Right cardiac atrium (tissue), 5 donors: Measurements from ENCODE around the gene ACTR8. TPM values are rescaled to one million over a fixed set of nuclear protein-coding genes. Genes with fewer than 3 reads are reported as not detected.

Experiments
- ATAC-seq, 2 donors: fragments of 200-7000 bp; cut with Tn5 transposase; one replicate each; pipeline versions ENCODE4 v1.8.0 to v1.9.1; 2020; ENCODE audit warnings: moderate library complexity in 2 of 2, mild to moderate bottlenecking in 1 of 2
- DNase-seq, 3 donors: peaks; one replicate each; pipeline ENCODE4 v3.0.0-alpha.2; 2020
- H3K27ac ChIP-seq: one replicate; pipeline ENCODE4 v1.5.1; 2013; ENCODE audit warnings: mild to moderate bottlenecking, low read length, control low read depth, moderate library complexity
- H3K27me3 ChIP-seq: one replicate; pipeline ENCODE4 v1.6.1; 2013; ENCODE audit not compliant: control insufficient read depth, insufficient read depth
- H3K4me1 ChIP-seq: one replicate; pipeline ENCODE4 v1.6.1; 2013; ENCODE audit warnings: low read length; ENCODE audit not compliant: control insufficient read depth, insufficient read depth
- H3K4me3 ChIP-seq: one replicate; pipeline ENCODE4 v1.5.1; 2013; ENCODE audit warnings: low read length, control low read depth
- H3K9me3 ChIP-seq: one replicate; pipeline ENCODE4 v1.6.1; 2013; ENCODE audit warnings: low read length; ENCODE audit not compliant: control insufficient read depth
- WGBS: extraction: QIAGEN DNeasy Blood & Tissue Kit; methylation state at CpG from one replicate; pipeline ENCODE4 v1.1.7; 2013; 5-methylcytosine and 5-hydroxymethylcytosine counted together
- intact Hi-C, 4 donors: fragments of 100-400 bp; cut with DNase I; formaldehyde crosslinking; loops; one replicate each; pipeline versions ENCODE4 v1.11.0 to v1.14.0; 2022 to 2023
- polyA plus RNA-seq: library from polyadenylated mRNA; stranded (reverse); fragments of 200-250 nt; gene quantifications from one replicate; pipeline ENCODE4 v1.2.3, GENCODE V29; 2013
- total RNA-seq, 4 donors: library from RNA; stranded (reverse); fragmentation: NEBNext Ultra II Directional; extraction: Animal tissue kit (Norgen Biotek cat#: 25700); gene quantifications; one replicate each; pipeline ENCODE4 v1.2.1, GENCODE V29; 2021
- donor health status: healthy with polysubstance abuse.
- donor health status: DM: no; HTN: yes; CAD: no.
- donor health status: DM: no; HTN: no; CAD: no.
- donor health status: DM: no; HTN: yes; CAD: no; lungs with severe emphysema.
- donor health status: DM: yes; HTN: yes; CAD: no.

The ACTR8 gene
- total and polyA plus RNA-seq, 5 donors: 13.4 to 47.9 (median 33.6) TPM

DNA sequence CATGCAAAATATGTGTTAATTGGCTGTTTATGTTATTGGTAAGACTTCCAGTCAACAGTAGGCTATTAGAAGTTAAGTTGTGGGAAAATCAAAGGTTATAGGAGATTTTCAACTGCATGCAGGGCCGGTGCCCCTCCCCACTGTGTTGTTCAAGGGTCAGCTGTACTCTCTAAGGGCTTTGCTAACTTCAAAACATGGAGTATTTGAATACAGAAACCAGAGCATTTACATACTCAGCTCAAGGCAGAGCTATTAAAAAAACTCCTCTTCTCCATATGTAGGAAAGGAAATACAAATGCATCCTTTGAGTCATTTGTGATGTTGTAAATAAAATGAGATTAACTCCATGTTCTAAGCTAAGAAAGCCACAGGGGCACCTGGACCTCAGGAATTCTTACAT, 18.8 kb downstream of the ACTR8 start:
- Histone ChIP-seq H3K27me3 (no peaks in the 10 kb centered on the region), H3K4me3 (no peak overlapping the region), H3K27ac (no peak overlapping the region), H3K9me3 (no peaks in the 10 kb centered on the region), H3K4me1 (no peaks in the 10 kb centered on the region)
- intact Hi-C loops: no loop called here
- no peak for ATAC-seq
- DNase-seq: no peak
- WGBS: 97% methylated on average over 1 of the region's 1 CpG

DNA sequence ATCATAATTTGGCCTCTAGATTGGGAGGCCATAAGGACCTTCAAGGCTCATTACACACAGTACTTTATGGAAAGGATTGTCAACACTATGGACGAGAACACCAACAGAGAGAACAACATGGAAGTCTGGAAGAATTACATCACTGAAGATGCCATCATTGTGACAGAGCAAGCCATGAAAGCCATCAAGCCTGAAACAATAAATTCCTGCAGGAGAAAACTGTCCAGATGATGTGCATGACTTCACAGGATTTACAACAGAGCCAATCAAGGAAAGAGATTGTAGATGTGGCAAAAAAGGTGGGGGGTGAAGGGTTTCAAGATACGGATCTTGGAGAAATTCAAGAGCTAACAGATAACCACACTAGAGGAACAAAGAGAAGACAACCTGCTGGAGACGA, 19.7 kb downstream of the ACTR8 start:
- ATAC-seq (no peak), DNase-seq (no peak)
- no peaks in the 10 kb centered on the region for H3K27me3 ChIP-seq
- H3K9me3 ChIP-seq: no peaks in the 10 kb centered on the region
- H3K27ac ChIP-seq: no peak overlapping the region
- H3K4me3 ChIP-seq: no peak overlapping the region
- 84% methylated on average over 3 of the region's 3 CpGs for WGBS
- intact Hi-C loops: no loop called here
- H3K4me1 ChIP-seq: no peaks in the 10 kb centered on the region

DNA sequence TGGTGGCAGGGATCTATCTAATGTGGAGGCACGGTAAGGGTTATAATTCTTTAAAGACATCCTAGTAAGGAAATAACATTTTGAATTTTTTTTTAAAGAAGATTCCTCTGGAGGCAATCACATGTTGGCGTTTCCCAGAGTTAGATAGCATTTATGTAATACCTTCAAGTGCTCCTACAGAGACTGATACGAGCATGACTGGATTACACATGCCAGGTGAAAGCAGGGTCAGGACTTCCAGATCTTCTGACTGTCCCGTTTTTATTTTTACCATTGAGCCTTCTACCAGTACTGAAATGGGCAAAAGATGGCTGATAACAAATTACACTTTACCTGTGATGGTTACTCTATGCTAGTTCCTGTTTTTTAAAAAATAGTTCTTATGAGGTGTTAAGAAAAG, 21.8 kb downstream of the ACTR8 start:
- ATAC-seq (no peak), DNase-seq (no peak)
- H3K9me3 ChIP-seq: no peaks in the 10 kb centered on the region
- no peaks in the 10 kb centered on the region for H3K27me3 ChIP-seq
- intact Hi-C loops: no loop called here
- H3K4me1 ChIP-seq: no peaks in the 10 kb centered on the region
- WGBS: 69% methylated on average over 4 of the region's 4 CpGs
- no peak overlapping the region for H3K4me3 ChIP-seq
- no peak overlapping the region for H3K27ac ChIP-seq

DNA sequence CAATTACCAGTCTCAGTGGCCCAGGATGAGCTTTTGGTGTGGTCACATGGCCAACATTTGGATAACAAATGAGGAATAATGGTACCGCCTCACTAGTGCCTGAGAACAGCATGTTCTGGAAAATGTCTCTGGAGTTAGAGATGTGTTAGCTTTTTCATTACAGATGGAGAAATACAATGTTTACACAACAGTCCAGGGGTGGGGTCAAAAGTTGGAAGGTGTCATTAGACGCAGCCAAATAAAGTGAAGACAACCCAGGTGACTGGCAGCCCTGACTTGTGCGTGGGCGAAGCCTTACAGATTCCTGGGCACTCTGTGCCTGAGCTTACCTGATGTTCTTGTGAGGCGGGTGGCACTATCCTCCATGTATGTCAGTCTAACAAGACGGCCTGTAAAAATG, 22.8 kb downstream of the ACTR8 start:
- DNase-seq: no peak
- peak in 1 of 2 donors; percentile 31 for ATAC-seq

DNA sequence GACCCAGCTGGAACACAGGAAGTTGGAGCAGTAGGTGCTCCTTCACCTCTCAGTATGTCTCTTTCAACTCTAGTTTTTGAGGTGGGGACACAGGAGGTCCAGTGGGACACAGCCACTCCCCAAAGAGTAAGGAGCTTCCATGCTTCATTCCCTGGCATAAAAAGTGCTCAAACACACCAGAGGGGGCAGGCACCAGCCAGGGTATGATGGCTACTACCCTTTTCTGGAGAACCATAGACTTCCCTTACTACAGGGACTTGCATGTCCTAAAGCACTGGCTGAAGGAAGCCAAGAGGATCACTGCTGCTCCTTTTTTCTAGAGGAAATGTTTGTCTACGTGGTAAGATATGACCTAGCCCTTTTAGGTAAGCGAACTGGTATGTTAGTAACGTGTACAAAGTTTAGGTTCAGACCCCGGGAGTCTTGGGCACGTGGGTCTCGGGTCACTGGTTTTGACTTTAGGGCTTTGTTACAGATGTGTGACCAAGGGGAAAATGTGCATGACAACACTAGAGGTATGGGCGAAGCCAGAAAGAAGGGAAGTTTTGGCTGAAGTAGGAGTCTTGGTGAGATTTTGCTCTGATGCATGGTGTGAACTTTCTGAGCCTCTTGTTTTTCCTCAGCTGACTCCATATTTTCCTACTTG, 23.7 kb downstream of the ACTR8 start:
- Histone ChIP-seq H3K4me3 (no peak overlapping the region), H3K27ac (no peak overlapping the region), H3K27me3 (no peaks in the 10 kb centered on the region), H3K9me3 (no peaks in the 10 kb centered on the region), H3K4me1 (no peaks in the 10 kb centered on the region)
- intact Hi-C loops: no loop called here
- 90% methylated on average over 7 of the region's 7 CpGs for WGBS
- DNase-seq: no peak
- no peak for ATAC-seq

More for the DNA sequence above, 22.8 kb downstream of the ACTR8 start:
- Histone ChIP-seq H3K27me3 (no peaks in the 10 kb centered on the region), H3K9me3 (no peaks in the 10 kb centered on the region), H3K4me1 (no peaks in the 10 kb centered on the region), H3K4me3 (no peak overlapping the region), H3K27ac (no peak overlapping the region)
- intact Hi-C loops: no loop called here
- 93% methylated on average over 6 of the region's 6 CpGs for WGBS

DNA sequence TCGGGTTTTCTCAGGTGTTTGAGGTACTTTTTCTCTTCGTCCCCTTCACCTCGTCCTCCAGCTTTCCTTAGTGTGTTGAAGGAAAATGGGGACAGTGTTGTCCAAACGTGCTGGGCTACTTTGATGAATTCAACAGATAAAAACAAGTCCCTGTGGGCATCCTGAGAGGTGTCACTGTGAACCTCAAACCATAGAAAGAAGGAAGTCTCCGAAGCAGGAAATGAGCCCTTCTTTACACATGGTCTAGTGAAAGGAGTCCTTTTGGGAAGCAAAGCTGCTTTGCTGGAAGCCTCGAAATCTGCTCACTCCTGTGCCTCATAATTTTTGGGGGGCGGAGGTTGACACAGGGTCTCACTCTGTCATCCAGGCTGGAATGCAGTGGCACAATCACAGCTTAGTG, 25.0 kb downstream of the ACTR8 start:
- DNase-seq: no peak
- no peaks in the 10 kb centered on the region for H3K9me3 ChIP-seq
- H3K27ac ChIP-seq: no peak overlapping the region
- no peak for ATAC-seq
- WGBS: 74% methylated on average over 7 of the region's 7 CpGs
- H3K27me3 ChIP-seq: no peaks in the 10 kb centered on the region
- H3K4me1 ChIP-seq: no peaks in the 10 kb centered on the region
- no peak overlapping the region for H3K4me3 ChIP-seq
- intact Hi-C loops: no loop called here

DNA sequence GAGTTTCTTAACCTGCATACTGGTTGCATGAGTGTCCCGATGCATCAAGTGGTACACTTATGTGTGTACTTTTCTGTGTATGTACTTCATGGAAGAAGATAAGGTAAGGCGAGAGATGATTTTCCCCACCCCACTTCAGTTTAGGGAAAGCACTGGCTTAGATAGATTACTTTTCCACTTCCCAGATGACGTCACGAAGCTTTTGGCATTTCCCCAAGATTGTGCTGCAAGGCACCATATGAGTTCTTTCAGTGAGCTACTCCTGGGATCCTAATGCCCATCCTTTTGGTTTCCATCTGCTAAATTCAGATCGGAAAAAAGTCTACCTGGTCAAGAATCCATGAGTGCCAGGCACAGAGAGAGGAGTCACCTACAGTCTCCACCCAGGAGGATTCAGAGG, 31.1 kb downstream of the ACTR8 start:
- ATAC-seq: peak in 1 of 2 donors; percentile 21
- no peaks in the 10 kb centered on the region for H3K27me3 ChIP-seq
- no peaks in the 10 kb centered on the region for H3K9me3 ChIP-seq
- no peak overlapping the region for H3K4me3 ChIP-seq
- DNase-seq: peak in 1 of 3 donors; percentile 37
- H3K4me1 ChIP-seq: peaks cover 3% of the 10 kb centered on the region
- H3K27ac ChIP-seq: no peak overlapping the region
- WGBS: 31% methylated on average over 5 of the region's 5 CpGs
- intact Hi-C loops: no loop called here

DNA sequence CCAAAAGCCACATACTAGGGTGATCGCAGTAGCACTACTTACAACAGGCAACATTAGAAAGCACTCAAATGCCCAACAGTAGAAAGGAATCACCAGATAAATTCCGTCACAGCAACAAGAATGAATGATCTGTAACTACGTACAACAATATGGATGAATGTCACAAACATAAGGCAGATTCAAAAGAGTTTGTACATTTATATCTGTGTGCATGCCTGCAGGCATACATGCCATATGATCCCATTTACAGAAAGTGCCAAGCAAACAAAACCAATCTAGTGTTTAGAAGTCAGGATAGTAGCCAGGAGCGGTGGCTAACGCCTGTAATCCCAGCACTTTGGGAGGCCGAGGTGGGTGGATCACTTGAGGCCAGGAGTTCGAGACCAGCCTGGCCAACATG, 32.0 kb downstream of the ACTR8 start:
- ATAC-seq (no peak), DNase-seq (no peak)
- Histone ChIP-seq H3K4me1 (peaks cover 3% of the 10 kb centered on the region), H3K27ac (no peak overlapping the region), H3K27me3 (no peaks in the 10 kb centered on the region), H3K9me3 (no peaks in the 10 kb centered on the region), H3K4me3 (no peak overlapping the region)
- 97% methylated on average over 7 of the region's 7 CpGs for WGBS
- intact Hi-C loops: no loop called here

DNA sequence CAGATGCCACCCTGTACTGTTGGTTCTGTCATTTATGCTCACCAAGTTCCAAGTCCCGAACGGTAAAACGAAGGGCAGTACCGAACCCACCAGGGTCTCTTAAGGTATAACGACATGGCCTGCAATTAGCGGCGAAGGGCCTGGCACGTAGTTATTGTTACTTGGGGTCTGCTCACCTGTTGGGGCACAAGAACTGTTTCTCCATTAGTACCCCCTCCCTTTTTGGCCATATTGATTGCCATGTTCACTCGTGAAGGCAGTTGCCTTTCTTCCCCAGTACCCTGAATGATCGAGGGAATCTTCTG, 35.1 kb downstream of the ACTR8 start:
- no peak overlapping the region for H3K27ac ChIP-seq
- intact Hi-C loops: no loop called here
- ATAC-seq (no peak), DNase-seq (no peak)
- peaks cover 6% of the 10 kb centered on the region for H3K4me1 ChIP-seq
- H3K4me3 ChIP-seq: no peak overlapping the region
- WGBS: 57% methylated on average over 10 of the region's 10 CpGs
- no peaks in the 10 kb centered on the region for H3K27me3 ChIP-seq
- no peaks in the 10 kb centered on the region for H3K9me3 ChIP-seq

DNA sequence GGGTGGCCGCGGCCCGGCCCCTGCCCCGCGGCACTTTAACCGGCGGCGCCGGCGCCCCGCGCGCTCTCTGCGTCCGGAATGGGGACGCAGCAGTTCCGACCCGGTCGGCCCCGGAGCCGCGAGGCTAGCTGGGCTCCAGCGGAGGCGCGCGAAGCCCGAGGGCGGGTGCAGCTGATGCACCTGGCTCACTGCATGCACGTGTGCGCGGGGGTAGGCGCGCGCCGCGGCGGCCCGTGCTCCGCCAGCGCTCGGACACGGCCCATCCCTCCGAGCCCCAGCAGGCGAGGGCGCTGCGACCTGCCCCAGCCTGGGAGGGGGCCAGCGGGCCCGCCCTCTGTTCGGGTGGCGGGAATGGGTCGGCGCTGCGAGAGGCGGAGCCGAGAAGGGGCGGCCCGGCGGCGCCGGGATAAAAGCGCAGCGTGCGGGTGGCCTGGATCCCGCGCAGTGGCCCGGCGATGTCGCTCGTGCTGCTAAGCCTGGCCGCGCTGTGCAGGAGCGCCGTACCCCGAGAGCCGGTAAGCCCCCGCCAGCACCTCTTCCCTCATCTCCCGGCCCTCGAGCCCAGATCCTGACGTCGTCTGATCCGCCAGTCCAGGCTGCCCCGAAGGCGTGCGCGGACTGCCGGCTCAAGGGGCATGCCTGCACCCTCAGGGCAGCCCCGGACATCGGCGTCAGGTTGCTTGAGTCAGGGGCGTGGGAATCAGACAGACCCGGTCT, 35.7 kb downstream of the ACTR8 start, which contains the start of the genes CHDH and IL17RB:
TSS of gene CHDH (minus strand) at position 286 of the 717 bp plus-strand sequence. CDS start 22,411 bp downstream, outside the sequence.
TSS of gene IL17RB (plus strand) at position 435 of the 717 bp plus-strand sequence. CDS start at position 456, 21 bp downstream.
- peak; percentile 84 to 87 for ATAC-seq
- no peaks in the 10 kb centered on the region for H3K9me3 ChIP-seq
- H3K27ac ChIP-seq: no peak within 1 kb of the TSS
- H3K27me3 ChIP-seq: no peaks in the 10 kb centered on the region
- peak within 1 kb of the TSS; percentile 58 for H3K4me3 ChIP-seq
- peaks cover 6% of the 10 kb centered on the region for H3K4me1 ChIP-seq
- DNase-seq: peak; percentile 60 to 86 (median 83)
- 2% methylated on average over 91 of the region's 91 CpGs for WGBS
- intact Hi-C loops: no loop called here

DNA sequence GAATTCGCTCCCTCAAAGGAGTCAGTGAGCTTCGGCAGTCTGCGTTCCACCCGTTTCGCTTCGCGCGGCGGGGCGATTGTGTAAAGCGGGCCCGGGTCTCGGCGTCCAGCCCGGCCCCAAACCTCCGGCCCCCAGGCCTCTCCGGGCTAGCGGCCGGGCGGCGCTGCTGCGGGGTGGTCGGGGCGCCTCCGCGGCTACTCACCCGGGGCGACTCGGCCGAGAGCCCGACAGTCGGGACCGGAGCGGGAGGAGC, 36.1 kb downstream of the ACTR8 start:
- no peak overlapping the region for H3K27ac ChIP-seq
- H3K9me3 ChIP-seq: no peaks in the 10 kb centered on the region
- ATAC-seq (no peak), DNase-seq (no peak)
- H3K27me3 ChIP-seq: no peaks in the 10 kb centered on the region
- peaks cover 3% of the 10 kb centered on the region for H3K4me1 ChIP-seq
- intact Hi-C loops: no loop called here
- WGBS: under 1% methylated on average over 34 of the region's 34 CpGs
- peak overlapping the region; percentile 58 for H3K4me3 ChIP-seq
